RPMI7951 (cell line): ENCODE results near the gene ZFYVE9. TPM values are rescaled to one million over a fixed set of nuclear protein-coding genes. Genes with fewer than 3 reads are reported as not detected.

Experiments
- DNase-seq: peaks from one replicate; pipeline ENCODE4 v3.0.0-alpha.2; 2012; ENCODE audit warnings: low read depth
- total RNA-seq: library from RNA; depleted of rRNA; stranded (reverse); fragments of >200 nt; shearing (Covaris generic); gene quantifications from 2 replicates; pipeline ENCODE4 v1.2.3, GENCODE V29; 2014

Gene ZFYVE9
- total RNA-seq, 1 experiment from 2014 or later = 13.8 TPM

- DNase-seq = no peak
Observed at GRCh38 chr1:52240592-52241210, 98.8 kb downstream of the ZFYVE9 start.

GRCh38 chr1:52243221-52243987 lies 101.5 kb downstream of the ZFYVE9 start:
- DNase-seq = no peak

GRCh38 chr1:52249831-52250230 lies 107.9 kb downstream of the ZFYVE9 start:
- no peak for DNase-seq

GRCh38 chr1:52253421-52253820 lies 111.5 kb downstream of the ZFYVE9 start:
- no peak for DNase-seq

GRCh38 chr1:52259886-52260285 lies 118.0 kb downstream of the ZFYVE9 start:
- no peak for DNase-seq

GRCh38 chr1:52263153-52263910 lies 121.4 kb downstream of the ZFYVE9 start:
- no peak for DNase-seq

- no peak for DNase-seq
Observed at GRCh38 chr1:52264530-52265115, 122.7 kb downstream of the ZFYVE9 start.

GRCh38 chr1:52266507-52266906 lies 124.6 kb downstream of the ZFYVE9 start:
- no peak for DNase-seq

- no peak for DNase-seq
Observed at GRCh38 chr1:52268372-52268771, 126.5 kb downstream of the ZFYVE9 start.

GRCh38 chr1:52281518-52281917 lies 139.6 kb downstream of the ZFYVE9 start:
- no peak for DNase-seq

- peak; percentile 17 for DNase-seq
Observed at GRCh38 chr1:52288286-52288685, 146.4 kb downstream of the ZFYVE9 start.

- no peak for DNase-seq
Observed at GRCh38 chr1:52294580-52294979, 152.7 kb downstream of the ZFYVE9 start.

GRCh38 chr1:52296345-52296744 lies 154.5 kb downstream of the ZFYVE9 start:
- peak; percentile 54 for DNase-seq

- no peak for DNase-seq
Observed at GRCh38 chr1:52305417-52306226, 163.7 kb downstream of the ZFYVE9 start.

GRCh38 chr1:52306227-52307006 lies 164.5 kb downstream of the ZFYVE9 start:
- DNase-seq = no peak

GRCh38 chr1:52321061-52321460 lies 179.2 kb downstream of the ZFYVE9 start:
- no peak for DNase-seq

GRCh38 chr1:52323731-52324130 lies 181.8 kb downstream of the ZFYVE9 start:
- no peak for DNase-seq

GRCh38 chr1:52325786-52326185 lies 183.9 kb downstream of the ZFYVE9 start:
- DNase-seq = no peak

- DNase-seq = no peak
Observed at GRCh38 chr1:52328615-52329014, 186.7 kb downstream of the ZFYVE9 start.

- no peak for DNase-seq
Observed at GRCh38 chr1:52332411-52332810, 190.5 kb downstream of the ZFYVE9 start.
